Measurements from ENCODE around the gene SPOPL.
"Not testable (repeated sequence)": the region's sequence is repeated elsewhere in the genome, so short reads cannot be mapped to it uniquely, and the experiment has no call there.

- TF ChIP-seq, protein P1, sequence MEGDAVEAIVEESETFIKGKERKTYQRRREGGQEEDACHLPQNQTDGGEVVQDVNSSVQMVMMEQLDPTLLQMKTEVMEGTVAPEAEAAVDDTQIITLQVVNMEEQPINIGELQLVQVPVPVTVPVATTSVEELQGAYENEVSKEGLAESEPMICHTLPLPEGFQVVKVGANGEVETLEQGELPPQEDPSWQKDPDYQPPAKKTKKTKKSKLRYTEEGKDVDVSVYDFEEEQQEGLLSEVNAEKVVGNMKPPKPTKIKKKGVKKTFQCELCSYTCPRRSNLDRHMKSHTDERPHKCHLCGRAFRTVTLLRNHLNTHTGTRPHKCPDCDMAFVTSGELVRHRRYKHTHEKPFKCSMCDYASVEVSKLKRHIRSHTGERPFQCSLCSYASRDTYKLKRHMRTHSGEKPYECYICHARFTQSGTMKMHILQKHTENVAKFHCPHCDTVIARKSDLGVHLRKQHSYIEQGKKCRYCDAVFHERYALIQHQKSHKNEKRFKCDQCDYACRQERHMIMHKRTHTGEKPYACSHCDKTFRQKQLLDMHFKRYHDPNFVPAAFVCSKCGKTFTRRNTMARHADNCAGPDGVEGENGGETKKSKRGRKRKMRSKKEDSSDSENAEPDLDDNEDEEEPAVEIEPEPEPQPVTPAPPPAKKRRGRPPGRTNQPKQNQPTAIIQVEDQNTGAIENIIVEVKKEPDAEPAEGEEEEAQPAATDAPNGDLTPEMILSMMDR (conservative IDR thresholded peaks at IDR 0.05), result not testable (repeated sequence)
- TF ChIP-seq ZFX (IDR thresholded peaks at IDR 0.05), result not testable (repeated sequence)
These were observed 42.6 kb downstream of the SPOPL start for GRCh38 chr2:138544206-138544605.

Measured in C4-2B (cell line).